ENCODE results near the gene RHO.

The RHO gene

DNA sequence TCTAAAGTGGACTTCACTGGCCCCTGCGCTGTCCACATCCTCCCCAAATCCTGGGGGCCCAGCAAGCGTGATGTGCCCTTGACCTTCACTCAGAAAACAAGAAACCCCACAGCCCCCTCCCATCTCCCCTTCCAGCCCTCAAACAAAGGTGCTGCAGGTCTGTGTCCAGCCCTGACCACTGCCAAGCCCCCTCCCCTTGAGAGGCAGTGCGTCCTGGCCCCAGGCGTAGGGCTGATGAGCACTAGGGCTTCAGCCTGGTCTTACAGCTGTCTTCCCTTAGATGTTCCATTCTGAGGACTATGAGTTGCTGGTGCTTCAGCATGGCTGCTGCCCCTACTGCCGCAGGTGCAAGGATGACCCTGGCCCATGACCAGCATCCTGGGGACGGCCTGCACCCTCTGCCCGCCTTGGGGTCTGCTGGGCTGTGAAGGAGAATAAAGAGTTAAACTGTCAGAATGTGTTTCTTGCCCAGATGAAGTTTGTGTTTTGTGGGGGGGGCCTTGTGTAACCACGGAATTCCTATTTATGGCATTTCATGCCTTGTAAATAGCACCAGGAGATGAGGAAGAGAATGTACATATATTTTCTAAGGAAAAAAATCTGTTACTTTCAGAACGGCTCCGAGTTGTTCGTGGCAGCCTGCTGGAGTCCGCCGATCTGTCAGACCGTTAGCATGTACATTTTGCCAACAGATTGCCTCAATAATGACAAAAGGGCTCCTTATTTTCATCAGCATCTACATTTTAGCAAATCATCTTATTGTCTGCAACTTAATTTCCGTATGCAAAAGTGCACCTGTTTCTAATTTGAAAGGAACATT lies 8.3 kb upstream of the RHO start:
- no peak for DNase-seq (ENCODE audit: low spot score)

DNA sequence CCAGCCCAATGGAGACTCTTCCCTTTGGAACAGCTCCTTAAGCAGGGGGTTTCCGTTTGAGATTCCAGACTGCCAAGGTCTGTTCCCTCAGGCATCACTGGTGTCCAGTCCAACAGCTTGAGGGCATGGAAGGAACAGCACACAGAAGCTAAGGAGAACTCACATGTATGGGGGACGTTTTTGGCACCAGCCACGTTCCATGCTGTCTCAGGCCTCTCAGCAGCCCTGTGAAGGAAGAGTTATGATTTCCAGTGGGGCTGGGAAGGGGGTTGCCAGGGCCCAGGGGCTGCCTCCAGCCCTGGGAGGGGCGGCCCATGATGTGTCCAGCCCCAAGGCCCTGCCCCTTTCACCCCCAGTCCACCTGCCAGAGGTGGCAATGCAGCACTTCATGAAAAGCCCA lies 7.5 kb upstream of the RHO start:
- no peak for DNase-seq (ENCODE audit: low spot score)

GRCh38 chr3:129521611-129522010 lies 6.8 kb upstream of the RHO start:
- no peak for DNase-seq (ENCODE audit: low spot score)

- DNase-seq (ENCODE audit: low spot score): no peak
Observed at GRCh38 chr3:129522953-129523352, 5.5 kb upstream of the RHO start.

GRCh38 chr3:129524081-129524480 lies 4.4 kb upstream of the RHO start:
- no peak for DNase-seq (ENCODE audit: low spot score)

GRCh38 chr3:129525341-129525968 lies 3.0 kb upstream of the RHO start:
- no peak for DNase-seq (ENCODE audit: low spot score)

DNA sequence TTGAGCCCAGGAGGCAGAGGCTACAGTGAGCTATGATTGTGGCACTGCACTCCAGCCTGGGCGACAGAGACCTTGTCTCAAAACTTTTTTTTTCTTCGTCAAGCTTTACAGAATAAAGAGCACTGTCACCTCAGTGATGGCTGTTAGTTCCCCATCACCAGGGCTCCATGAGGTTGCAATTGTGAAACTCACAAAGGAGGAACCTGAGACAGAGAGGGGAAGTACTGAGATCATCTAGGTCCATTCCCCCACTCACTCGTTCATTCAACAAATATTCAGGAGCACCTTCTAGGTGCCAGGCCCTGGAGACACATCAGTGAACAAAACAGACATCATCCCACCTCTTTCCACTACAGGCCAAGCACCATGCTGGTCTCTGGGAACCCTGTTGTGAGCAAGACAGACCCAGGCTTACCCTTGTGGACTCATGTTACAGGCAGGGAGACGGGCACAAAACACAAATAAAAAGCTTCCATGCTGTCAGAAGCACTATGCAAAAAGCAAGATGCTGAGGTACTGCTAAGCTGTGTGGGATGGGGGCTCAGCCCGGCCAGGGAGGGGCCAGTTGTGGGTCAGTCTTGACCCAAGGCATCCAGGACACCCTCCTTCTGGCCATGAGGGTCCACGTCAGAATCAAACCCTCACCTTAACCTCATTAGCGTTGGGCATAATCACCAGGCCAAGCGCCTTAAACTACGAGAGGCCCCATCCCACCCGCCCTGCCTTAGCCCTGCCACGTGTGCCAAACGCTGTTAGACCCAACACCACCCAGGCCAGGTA lies 2.1 kb upstream of the RHO start:
- DNase-seq (ENCODE audit: low spot score): no peak

DNA sequence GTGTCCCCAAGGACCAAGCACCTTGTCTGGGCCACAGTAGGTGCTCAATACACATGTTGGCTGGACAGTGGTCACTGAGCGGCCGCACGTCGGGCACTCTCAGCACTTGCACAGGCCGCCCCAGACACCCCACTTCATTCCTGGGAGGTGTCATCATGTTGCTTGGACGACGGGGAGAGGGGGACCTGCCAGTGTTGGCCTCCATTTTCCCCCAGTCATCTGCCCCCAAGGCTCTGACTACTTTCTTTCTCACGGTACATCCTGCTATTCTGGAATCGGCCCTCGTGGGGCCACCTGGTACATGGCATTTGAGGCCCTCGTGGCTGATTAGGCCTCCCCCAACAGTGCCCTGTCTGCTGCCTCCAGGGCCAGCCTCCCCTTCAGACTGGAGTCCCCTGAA lies 1.2 kb upstream of the RHO start:
- no peak for DNase-seq (ENCODE audit: low spot score)

DNA sequence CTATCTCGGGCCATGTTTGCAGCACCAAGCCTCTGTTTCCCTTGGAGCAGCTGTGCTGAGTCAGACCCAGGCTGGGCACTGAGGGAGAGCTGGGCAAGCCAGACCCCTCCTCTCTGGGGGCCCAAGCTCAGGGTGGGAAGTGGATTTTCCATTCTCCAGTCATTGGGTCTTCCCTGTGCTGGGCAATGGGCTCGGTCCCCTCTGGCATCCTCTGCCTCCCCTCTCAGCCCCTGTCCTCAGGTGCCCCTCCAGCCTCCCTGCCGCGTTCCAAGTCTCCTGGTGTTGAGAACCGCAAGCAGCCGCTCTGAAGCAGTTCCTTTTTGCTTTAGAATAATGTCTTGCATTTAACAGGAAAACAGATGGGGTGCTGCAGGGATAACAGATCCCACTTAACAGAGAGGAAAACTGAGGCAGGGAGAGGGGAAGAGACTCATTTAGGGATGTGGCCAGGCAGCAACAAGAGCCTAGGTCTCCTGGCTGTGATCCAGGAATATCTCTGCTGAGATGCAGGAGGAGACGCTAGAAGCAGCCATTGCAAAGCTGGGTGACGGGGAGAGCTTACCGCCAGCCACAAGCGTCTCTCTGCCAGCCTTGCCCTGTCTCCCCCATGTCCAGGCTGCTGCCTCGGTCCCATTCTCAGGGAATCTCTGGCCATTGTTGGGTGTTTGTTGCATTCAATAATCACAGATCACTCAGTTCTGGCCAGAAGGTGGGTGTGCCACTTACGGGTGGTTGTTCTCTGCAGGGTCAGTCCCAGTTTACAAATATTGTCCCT lies 1.2 kb downstream of the RHO start:
- DNase-seq (ENCODE audit: low spot score): no peak

DNA sequence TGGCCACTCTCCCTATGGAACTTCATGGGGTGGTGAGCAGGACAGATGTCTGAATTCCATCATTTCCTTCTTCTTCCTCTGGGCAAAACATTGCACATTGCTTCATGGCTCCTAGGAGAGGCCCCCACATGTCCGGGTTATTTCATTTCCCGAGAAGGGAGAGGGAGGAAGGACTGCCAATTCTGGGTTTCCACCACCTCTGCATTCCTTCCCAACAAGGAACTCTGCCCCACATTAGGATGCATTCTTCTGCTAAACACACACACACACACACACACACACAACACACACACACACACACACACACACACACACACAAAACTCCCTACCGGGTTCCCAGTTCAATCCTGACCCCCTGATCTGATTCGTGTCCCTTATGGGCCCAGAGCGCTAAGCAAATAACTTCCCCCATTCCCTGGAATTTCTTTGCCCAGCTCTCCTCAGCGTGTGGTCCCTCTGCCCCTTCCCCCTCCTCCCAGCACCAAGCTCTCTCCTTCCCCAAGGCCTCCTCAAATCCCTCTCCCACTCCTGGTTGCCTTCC lies 1.9 kb downstream of the RHO start:
- DNase-seq (ENCODE audit: low spot score): no peak

- DNase-seq (ENCODE audit: low spot score): no peak
Observed at GRCh38 chr3:129530821-129531220, 2.4 kb downstream of the RHO start.

- DNase-seq (ENCODE audit: low spot score): no peak
Observed at GRCh38 chr3:129531699-129532098, 3.3 kb downstream of the RHO start.

DNA sequence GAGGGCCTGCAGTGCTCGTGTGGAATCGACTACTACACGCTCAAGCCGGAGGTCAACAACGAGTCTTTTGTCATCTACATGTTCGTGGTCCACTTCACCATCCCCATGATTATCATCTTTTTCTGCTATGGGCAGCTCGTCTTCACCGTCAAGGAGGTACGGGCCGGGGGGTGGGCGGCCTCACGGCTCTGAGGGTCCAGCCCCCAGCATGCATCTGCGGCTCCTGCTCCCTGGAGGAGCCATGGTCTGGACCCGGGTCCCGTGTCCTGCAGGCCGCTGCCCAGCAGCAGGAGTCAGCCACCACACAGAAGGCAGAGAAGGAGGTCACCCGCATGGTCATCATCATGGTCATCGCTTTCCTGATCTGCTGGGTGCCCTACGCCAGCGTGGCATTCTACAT lies 3.8 kb downstream of the RHO start:
- no peak for DNase-seq (ENCODE audit: low spot score)

DNA sequence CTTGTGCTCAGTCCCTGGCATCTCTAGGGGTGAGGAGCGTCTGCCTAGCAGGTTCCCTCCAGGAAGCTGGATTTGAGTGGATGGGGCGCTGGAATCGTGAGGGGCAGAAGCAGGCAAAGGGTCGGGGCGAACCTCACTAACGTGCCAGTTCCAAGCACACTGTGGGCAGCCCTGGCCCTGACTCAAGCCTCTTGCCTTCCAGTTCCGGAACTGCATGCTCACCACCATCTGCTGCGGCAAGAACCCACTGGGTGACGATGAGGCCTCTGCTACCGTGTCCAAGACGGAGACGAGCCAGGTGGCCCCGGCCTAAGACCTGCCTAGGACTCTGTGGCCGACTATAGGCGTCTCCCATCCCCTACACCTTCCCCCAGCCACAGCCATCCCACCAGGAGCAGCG lies 5.0 kb downstream of the RHO start:
- no peak for DNase-seq (ENCODE audit: low spot score)

- no peak for DNase-seq (ENCODE audit: low spot score)
Observed at GRCh38 chr3:129534428-129535027, 6.1 kb downstream of the RHO start.

- no peak for DNase-seq (ENCODE audit: low spot score)
Observed at GRCh38 chr3:129535075-129535474, 6.6 kb downstream of the RHO start.

GRCh38 chr3:129536374-129536667 lies 7.9 kb downstream of the RHO start:
- DNase-seq (ENCODE audit: low spot score): no peak

- no peak for DNase-seq (ENCODE audit: low spot score)
Observed at GRCh38 chr3:129536804-129537203, 8.4 kb downstream of the RHO start.

DNA sequence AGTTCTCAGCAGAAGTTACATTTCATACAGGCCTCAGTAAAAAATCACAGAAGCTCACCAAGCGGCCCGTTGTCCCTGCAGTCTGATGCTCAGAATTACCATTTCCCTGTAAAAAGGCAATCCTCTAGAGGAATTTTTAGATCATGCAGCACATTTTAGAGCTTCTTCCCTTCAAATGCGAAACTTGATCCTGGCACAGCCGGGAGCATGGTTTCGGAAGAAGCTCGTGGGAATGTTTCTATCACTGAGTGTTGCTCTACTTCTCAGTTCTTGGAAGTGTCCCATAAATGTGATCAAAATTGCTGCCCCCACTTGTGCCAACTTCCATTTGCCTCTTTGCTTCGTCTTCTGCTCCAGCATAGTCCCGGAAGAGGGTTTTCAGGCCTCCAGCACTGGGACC lies 10.8 kb downstream of the RHO start:
- DNase-seq (ENCODE audit: low spot score): no peak

GRCh38 chr3:129540776-129541516 lies 12.5 kb downstream of the RHO start:
- DNase-seq (ENCODE audit: low spot score): no peak

DNA sequence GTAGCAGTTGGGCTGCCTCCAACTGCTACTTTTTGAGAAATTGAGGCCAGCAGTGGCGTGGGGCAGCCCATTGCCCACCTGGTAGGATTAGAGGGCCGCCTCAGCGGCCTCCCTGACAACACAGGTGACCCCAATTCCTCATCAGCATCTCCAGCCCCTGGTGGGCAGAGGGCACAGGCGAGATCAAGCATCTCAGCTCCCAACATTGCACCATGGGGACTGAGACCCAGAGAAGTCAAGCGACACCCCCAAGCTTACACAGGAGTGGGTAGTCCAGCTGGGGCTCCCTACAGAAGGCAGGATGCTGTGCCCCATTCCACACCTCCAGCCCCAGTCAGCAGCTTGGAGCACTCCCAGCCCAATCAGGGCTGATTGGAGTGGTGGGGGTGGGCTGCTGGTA lies 14.3 kb downstream of the RHO start:
- DNase-seq (ENCODE audit: low spot score): no peak

Data from hematopoietic multipotent progenitor cell treated with erythropoietin and hydrocortisone succinate and interleukin-3 and kit ligand, for 17 days (in vitro differentiated cells).